ENCODE results near the gene COL26A1.

- no peak for TF ChIP-seq POLR2A (IDR thresholded peaks at IDR 0.05)
- no peak for TF ChIP-seq CTCF (IDR thresholded peaks at IDR 0.05 in 4 of 5, conservative IDR thresholded peaks at IDR 0.05 in 1 of 5)
Observed at GRCh38 chr7:101586906-101587677, 224.4 kb downstream of the COL26A1 start.

Data from gastrocnemius medialis (tissue), 4 donors.